ENCODE measurements around the gene SPATA20.
A peak's percentile ranks its signal among the peaks of the same experiment; 100 is the strongest.

GRCh38 chr17:50517011-50517410, 30.0 kb upstream of the SPATA20 start:
- TF ChIP-seq CTCF (IDR thresholded peaks at IDR 0.05) (peak in 1 of 5 experiments; percentile 10), POLR2A (IDR thresholded peaks at IDR 0.05) (no peak), EP300 (IDR thresholded peaks at IDR 0.05; ENCODE audit: low read depth) (no peak)
